Esophagus squamous epithelium (tissue), 5 donors: ENCODE data around the gene C17orf67. TPM values are rescaled to one million over a fixed set of nuclear protein-coding genes. Genes with fewer than 3 reads are reported as not detected.

Source experiments
- DNase-seq: peaks from one replicate; lab custom pipeline; 2025; lab: John Stamatoyannopoulos, UW
- H3K27ac ChIP-seq, 4 donors: fragments of 200-600 bp; sonication (generic); one replicate each; pipeline ENCODE4 v1.5.1; 2016 to 2019; ENCODE audit warnings: mild to moderate bottlenecking in 1 of 4
- H3K27me3 ChIP-seq, 4 donors: fragments of 200-600 bp; sonication (generic); 1 replicate in 3 of 4; 2 replicates in 1 of 4; pipeline versions ENCODE4 v1.5.1 to v1.6.0; 2017 to 2021; ENCODE audit warnings: antibody characterized with exemption in 1 of 4
- H3K36me3 ChIP-seq, 3 donors: fragments of 200-600 bp; sonication (generic); one replicate each; pipeline ENCODE4 v1.5.1; 2016 to 2019
- H3K4me1 ChIP-seq, 3 donors: fragments of 200-600 bp; sonication (generic); one replicate each; pipeline ENCODE4 v1.5.1; 2017 to 2019
- H3K4me3 ChIP-seq, 4 donors: fragments of 200-600 bp; sonication (generic); 1 replicate in 3 of 4; 2 replicates in 1 of 4; pipeline ENCODE4 v1.5.1; 2016 to 2019; ENCODE audit warnings: mild to moderate bottlenecking in 2 of 4, moderate library complexity in 1 of 4
- H3K9me3 ChIP-seq, 3 donors: fragments of 200-600 bp; sonication (generic); one replicate each; pipeline ENCODE4 v1.5.1; 2016 to 2019
- POLR2A ChIP-seq, 4 donors: fragments of 450-650 bp; IDR thresholded peaks; one replicate each; pipeline ENCODE4 v1.6.1; 2017; ENCODE audit warnings: antibody characterized with exemption in 4 of 4, mild to moderate bottlenecking in 4 of 4, moderate library complexity in 3 of 4
- WGBS, 2 donors: methylation state at CpG; one replicate each; pipeline ENCODE4 v1.1.5; 2018; 5-methylcytosine and 5-hydroxymethylcytosine counted together
- intact Hi-C: fragments of 100-400 bp; cut with DNase I; formaldehyde crosslinking; loops from one replicate; pipeline ENCODE4 v1.15.0; 2022
- total RNA-seq, 4 donors: library from RNA; depleted of rRNA; stranded (reverse); fragments of >200 nt; gene quantifications; one replicate each; pipeline ENCODE4 v1.1.0, GENCODE V29; 2016
- TF ChIP-seq, protein P1 (sequence below), 6 experiments: fragments of 450-650 bp in 4 of 6; fragments of 200-600 bp in 2 of 6; sonication (generic) in 2 of 6; IDR thresholded peaks; one replicate each; pipeline ENCODE4 v1.5.1; 2016 to 2019; ENCODE audit warnings: antibody characterized with exemption in 6 of 6, mild to moderate bottlenecking in 4 of 6, moderate library complexity in 4 of 6
- donor health status: DM: yes; HTN: yes; CAD: no.

C17orf67 gene
- total RNA-seq, 4 donors from 2014 or later: 0.27 to 1.7 (median 0.53) TPM

DNA sequence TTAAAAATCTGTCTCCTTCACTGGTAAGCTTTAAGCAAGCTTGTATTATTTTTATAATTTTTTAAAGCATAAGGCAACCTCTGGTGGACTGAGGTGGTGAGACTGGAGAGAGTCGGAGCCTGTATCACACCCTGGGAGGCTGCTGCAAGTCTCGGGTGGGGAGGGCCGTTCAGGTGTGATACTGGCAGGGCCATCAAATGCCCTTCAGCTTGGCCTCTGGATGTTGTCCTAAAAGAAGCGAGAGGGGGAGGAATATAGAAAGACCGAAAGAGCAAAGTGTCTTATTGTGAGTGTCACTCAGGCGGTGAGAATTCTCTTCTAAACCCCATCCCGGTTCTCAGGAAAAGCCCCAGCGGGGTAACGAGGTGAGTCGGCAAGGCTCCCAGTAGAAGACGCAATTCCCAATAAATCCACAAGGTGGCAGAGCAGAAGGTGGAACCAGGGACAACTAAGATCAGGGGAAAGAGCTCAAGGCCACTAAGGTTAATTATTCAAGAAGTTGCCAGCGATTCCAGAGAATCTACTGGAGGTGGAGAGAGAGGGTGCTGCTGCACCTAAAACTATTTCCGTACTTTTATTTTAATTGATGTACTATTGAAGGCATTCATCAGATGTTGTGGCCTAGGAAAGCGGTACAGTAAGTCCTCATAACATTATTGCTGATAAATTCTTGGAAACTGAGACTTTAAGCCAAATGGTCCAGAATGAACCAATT, 14.1 kb downstream of the C17orf67 start:
- no peak for TF ChIP-seq POLR2A (IDR thresholded peaks at IDR 0.05)
- TF ChIP-seq, protein P1, sequence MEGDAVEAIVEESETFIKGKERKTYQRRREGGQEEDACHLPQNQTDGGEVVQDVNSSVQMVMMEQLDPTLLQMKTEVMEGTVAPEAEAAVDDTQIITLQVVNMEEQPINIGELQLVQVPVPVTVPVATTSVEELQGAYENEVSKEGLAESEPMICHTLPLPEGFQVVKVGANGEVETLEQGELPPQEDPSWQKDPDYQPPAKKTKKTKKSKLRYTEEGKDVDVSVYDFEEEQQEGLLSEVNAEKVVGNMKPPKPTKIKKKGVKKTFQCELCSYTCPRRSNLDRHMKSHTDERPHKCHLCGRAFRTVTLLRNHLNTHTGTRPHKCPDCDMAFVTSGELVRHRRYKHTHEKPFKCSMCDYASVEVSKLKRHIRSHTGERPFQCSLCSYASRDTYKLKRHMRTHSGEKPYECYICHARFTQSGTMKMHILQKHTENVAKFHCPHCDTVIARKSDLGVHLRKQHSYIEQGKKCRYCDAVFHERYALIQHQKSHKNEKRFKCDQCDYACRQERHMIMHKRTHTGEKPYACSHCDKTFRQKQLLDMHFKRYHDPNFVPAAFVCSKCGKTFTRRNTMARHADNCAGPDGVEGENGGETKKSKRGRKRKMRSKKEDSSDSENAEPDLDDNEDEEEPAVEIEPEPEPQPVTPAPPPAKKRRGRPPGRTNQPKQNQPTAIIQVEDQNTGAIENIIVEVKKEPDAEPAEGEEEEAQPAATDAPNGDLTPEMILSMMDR (IDR thresholded peaks at IDR 0.05): peak; percentile 84 to 91 (median 89)
- DNase-seq: no peak
- Histone ChIP-seq H3K27me3 (no peaks in the 10 kb centered on the region), H3K4me1 (peaks cover 0 to 9% (median 3%) of the 10 kb centered on the region in 3 donors), H3K36me3 (no peaks in the 10 kb centered on the region), H3K4me3 (no peak overlapping the region), H3K9me3 (no peaks in the 10 kb centered on the region), H3K27ac (no peak overlapping the region)
- 13 to 18% methylated on average over 11 to 14 of the region's 14 CpGs for WGBS, 2 donors
- intact Hi-C loops: loop anchor here (5.0 kb wide), 1 partner anchor 123 kb away; no protein-coding TSS in a partner anchor

DNA sequence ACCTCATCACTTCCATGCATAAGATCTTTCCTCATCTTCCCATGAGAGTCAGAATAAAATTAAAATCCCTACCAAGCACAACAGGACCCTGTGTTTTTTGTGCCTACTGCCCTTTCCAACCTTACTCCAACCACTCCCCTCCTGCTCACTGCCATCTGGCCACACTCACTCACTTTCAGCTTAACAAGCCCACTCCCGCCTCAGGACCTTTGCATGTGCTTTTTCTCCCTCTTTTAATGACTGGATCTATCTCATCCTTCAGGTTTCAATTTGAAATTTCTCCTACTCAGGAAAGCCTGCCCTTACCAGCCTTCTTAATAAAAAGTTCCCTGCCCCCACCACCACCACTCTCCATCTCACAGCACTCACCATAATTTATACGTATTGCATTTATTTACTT, 14.7 kb downstream of the C17orf67 start:
- TF ChIP-seq POLR2A (IDR thresholded peaks at IDR 0.05): no peak
- TF ChIP-seq, protein P1 (IDR thresholded peaks at IDR 0.05): no peak
- intact Hi-C loops: loop anchor here (5.0 kb wide), 1 partner anchor 123 kb away; no protein-coding TSS in a partner anchor
- Histone ChIP-seq H3K9me3 (no peaks in the 10 kb centered on the region), H3K27ac (no peak overlapping the region), H3K4me3 (no peak overlapping the region), H3K4me1 (peaks cover 0 to 9% (median 3%) of the 10 kb centered on the region in 3 donors), H3K36me3 (no peaks in the 10 kb centered on the region), H3K27me3 (no peaks in the 10 kb centered on the region)
- no peak for DNase-seq
- 91 to 94% methylated on average over 2 of the region's 2 CpGs for WGBS, 2 donors

- DNase-seq: no peak
- H3K27me3 ChIP-seq: no peaks in the 10 kb centered on the region
- no peak overlapping the region for H3K4me3 ChIP-seq
- no peak overlapping the region for H3K27ac ChIP-seq
- H3K4me1 ChIP-seq: peaks cover 0 to 9% (median 3%) of the 10 kb centered on the region in 3 donors
- H3K9me3 ChIP-seq: no peaks in the 10 kb centered on the region
- TF ChIP-seq, protein P1 (IDR thresholded peaks at IDR 0.05): no peak
- TF ChIP-seq POLR2A (IDR thresholded peaks at IDR 0.05): no peak
- H3K36me3 ChIP-seq: no peaks in the 10 kb centered on the region
- intact Hi-C loops: loop anchor here (5.0 kb wide), 1 partner anchor 125 kb away; no protein-coding TSS in a partner anchor
These were observed 16.7 kb downstream of the C17orf67 start for GRCh38 chr17:56817066-56817465.

- TF ChIP-seq POLR2A (IDR thresholded peaks at IDR 0.05): no peak
- TF ChIP-seq, protein P1 (IDR thresholded peaks at IDR 0.05): no peak
- H3K9me3 ChIP-seq: no peaks in the 10 kb centered on the region
- no peaks in the 10 kb centered on the region for H3K36me3 ChIP-seq
- DNase-seq: no peak
- no peak overlapping the region for H3K27ac ChIP-seq
- 58 to 85% methylated on average over 6 of the region's 6 CpGs for WGBS, 2 donors
- H3K4me3 ChIP-seq: no peak overlapping the region
- intact Hi-C loops: loop anchor here (5.0 kb wide), 1 partner anchor 127 kb away; no protein-coding TSS in a partner anchor
- H3K27me3 ChIP-seq: no peaks in the 10 kb centered on the region
- H3K4me1 ChIP-seq: peaks cover 0 to 10% (median 3%) of the 10 kb centered on the region in 3 donors
These were observed 18.0 kb downstream of the C17orf67 start for GRCh38 chr17:56815711-56816110.

DNA sequence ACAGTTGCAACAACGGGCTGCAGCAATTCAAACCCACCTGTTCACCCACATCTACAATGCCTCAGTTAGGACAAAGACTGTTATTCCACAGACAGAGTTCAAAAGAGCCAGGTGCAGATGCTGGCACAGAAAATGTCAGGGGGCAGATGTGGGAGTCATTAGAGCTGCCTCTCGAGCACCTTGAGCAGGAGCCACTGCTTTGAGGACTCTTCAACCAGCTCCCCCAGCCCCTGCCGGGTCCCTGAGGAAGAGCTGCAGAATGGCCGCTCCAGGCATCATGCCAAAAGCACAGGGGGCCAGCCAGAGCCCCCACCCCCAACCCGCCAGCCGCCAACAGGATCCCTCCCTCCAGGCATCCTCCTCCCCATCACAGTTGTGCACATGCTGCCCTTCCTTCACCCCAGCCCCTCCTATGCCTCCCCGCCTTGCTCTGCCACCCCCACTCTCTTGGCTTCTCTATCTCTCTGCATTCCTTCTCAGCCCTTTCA, 20.8 kb downstream of the C17orf67 start:
- H3K4me1 ChIP-seq: peaks cover 0 to 27% (median 3%) of the 10 kb centered on the region in 3 donors
- intact Hi-C loops: no loop called here
- DNase-seq: no peak
- TF ChIP-seq, protein P1 (IDR thresholded peaks at IDR 0.05): no peak
- TF ChIP-seq POLR2A (IDR thresholded peaks at IDR 0.05): no peak
- 66 to 71% methylated on average over 5 to 6 of the region's 7 CpGs for WGBS, 2 donors
- H3K36me3 ChIP-seq: no peaks in the 10 kb centered on the region
- H3K27ac ChIP-seq: no peak overlapping the region
- no peaks in the 10 kb centered on the region for H3K9me3 ChIP-seq
- H3K27me3 ChIP-seq: no peaks in the 10 kb centered on the region
- no peak overlapping the region for H3K4me3 ChIP-seq
